Esophagus muscularis mucosa (tissue), 4 donors: ENCODE results near the gene ZNF362.

Experiments
- EP300 ChIP-seq: sonication (generic); formaldehyde crosslinking; IDR thresholded peaks from one replicate; pipeline ENCODE4 v1.6.1; 2017; ENCODE audit warnings: antibody characterized with exemption
- POLR2A ChIP-seq: fragments of 450-650 bp; IDR thresholded peaks from one replicate; pipeline ENCODE4 v1.6.1; 2017; ENCODE audit warnings: antibody characterized with exemption, moderate library complexity, mild to moderate bottlenecking, low read depth
- POLR2AphosphoS5 ChIP-seq, 2 donors: sonication (generic); formaldehyde crosslinking; IDR thresholded peaks; one replicate each; pipeline ENCODE4 v1.6.1; 2017; ENCODE audit warnings: antibody characterized with exemption in 2 of 2
- TF ChIP-seq, protein P1 (sequence below), 3 experiments: fragments of 200-600 bp in 2 of 3; fragments of 450-650 bp in 1 of 3; sonication (generic) in 2 of 3; IDR thresholded peaks; one replicate each; pipeline ENCODE4 v1.5.1; 2017 to 2019; ENCODE audit warnings: antibody characterized with exemption in 3 of 3, mild to moderate bottlenecking in 2 of 3, moderate library complexity in 1 of 3

DNA sequence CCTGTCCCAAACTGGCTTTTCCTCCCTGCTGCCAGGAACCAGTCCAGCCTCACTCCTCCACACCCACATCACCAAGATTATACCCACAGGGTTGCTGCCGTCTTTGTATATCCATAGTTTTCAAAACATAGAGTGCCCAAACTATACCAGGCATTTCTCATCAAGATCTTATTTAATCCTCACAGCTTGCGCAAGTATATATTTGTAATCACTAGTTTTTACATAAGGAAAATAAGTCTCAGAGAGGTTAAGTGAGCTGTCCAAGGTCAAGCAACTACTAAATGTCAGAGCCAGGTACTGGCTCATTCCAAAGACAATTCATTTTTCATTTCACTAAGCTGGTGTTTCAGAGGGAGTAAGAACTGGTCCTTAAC, 34.9 kb upstream of the ZNF362 start:
- TF ChIP-seq, protein P1, sequence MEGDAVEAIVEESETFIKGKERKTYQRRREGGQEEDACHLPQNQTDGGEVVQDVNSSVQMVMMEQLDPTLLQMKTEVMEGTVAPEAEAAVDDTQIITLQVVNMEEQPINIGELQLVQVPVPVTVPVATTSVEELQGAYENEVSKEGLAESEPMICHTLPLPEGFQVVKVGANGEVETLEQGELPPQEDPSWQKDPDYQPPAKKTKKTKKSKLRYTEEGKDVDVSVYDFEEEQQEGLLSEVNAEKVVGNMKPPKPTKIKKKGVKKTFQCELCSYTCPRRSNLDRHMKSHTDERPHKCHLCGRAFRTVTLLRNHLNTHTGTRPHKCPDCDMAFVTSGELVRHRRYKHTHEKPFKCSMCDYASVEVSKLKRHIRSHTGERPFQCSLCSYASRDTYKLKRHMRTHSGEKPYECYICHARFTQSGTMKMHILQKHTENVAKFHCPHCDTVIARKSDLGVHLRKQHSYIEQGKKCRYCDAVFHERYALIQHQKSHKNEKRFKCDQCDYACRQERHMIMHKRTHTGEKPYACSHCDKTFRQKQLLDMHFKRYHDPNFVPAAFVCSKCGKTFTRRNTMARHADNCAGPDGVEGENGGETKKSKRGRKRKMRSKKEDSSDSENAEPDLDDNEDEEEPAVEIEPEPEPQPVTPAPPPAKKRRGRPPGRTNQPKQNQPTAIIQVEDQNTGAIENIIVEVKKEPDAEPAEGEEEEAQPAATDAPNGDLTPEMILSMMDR (IDR thresholded peaks at IDR 0.05): no peak
- TF ChIP-seq POLR2AphosphoS5 (IDR thresholded peaks at IDR 0.05) (no peak), POLR2A (no peak), EP300 (no peak)
